Hematopoietic multipotent progenitor cell (in vitro differentiated cells): ENCODE data around the gene ANTXR1. TPM values are rescaled to one million over a fixed set of nuclear protein-coding genes. Genes with fewer than 3 reads are reported as not detected.
"Not testable (repeated sequence)": the region's sequence is repeated elsewhere in the genome, so short reads cannot be mapped to it uniquely, and the experiment has no call there.

Experiments
- DNase-seq, 3 donors: peaks; one replicate each; pipeline ENCODE4 v3.0.0-alpha.2; 2011 to 2015; ENCODE audit warnings: low read depth in 2 of 3, low spot score in 2 of 3
- total RNA-seq: library from RNA; depleted of rRNA; stranded (reverse); fragments of >200 nt; gene quantifications from one replicate; pipeline ENCODE4 v1.2.3, GENCODE V29; 2012

The ANTXR1 gene
- total RNA-seq, 1 donor = under 0.01 TPM

DNA sequence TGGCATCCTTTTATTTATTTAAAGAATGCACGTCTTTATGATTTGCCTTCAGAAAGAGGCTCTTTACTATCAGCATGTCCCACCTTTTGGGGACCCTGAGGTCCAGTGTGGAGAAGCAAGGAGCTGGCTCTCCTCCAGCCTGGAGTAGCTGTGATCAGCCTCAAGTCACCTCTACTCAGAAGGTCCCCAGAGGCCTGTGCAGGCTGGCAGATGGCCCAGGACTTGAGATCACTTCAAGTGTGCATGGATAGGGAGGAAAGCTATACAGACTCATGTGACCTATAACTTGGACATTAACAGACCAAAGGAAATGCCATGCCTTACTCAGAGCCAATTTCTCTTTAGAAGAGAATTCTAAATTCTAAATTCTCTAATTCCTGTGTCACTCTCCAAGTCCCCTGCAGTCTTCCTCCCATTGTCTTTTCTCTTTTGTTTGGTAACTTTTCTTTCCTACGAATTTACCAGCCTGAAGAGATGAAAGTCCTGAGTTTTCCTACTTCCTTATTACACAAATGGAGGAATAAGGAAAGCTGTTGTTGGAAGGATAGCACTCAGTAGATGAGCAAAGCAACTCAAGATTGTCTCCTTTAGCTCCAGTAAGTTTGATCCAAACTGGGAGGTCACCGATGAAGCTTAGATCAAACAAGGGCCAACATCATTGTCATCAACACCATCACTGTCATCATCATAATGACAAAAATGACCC is 210.1 kb downstream of the ANTXR1 start:
- no peak for DNase-seq

DNA sequence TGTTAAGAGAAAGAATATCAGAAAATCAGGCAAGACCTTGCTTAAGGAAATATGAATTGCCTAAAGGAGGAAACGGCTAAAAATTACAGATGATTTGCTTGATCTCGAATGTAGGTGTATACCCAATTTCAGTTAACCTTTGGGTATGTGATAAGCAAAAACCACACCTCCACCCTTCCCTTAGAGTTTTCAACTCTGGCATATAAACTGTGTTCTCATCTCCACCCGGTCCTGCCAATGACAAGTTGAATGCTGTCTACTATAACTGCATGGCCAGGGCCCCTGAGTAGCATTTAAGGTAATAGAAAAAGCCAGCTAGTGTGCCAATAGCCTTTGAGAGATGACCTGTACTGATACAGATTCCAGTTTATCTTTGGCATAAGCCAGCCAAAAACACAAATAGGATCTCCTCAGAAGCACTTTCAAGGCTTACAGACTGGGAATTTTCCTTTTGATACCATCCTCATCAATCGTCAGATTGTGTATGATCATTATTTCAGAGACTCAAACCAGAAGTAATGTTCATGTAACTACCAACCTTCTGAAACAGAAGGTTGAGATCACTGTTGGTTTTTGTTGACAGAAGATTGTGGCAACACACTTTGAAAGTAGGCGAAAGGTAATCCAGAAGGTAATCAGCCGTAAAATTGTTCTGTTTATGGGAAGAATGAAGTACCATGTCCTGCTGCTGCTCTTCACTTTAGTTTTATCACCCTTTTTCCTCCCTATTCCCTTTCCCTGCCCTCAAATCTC is 211.0 kb downstream of the ANTXR1 start:
- no peak for DNase-seq

DNA sequence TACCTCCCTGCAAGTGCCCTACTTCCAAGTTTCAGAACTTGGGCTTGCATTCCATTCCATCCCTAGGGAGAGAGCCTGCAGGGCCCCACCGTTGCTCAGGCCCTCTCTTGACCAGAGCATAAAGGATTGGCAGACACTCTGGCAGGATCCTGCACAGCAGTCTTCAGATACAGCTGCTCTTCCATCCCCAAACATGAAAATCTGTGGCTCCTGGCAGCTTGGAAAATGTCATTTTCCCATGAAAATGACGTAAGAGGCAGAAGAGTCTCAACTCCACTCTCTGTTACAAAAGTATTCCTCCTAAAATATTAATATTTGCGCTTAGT is 211.5 kb downstream of the ANTXR1 start:
- DNase-seq = no peak

DNA sequence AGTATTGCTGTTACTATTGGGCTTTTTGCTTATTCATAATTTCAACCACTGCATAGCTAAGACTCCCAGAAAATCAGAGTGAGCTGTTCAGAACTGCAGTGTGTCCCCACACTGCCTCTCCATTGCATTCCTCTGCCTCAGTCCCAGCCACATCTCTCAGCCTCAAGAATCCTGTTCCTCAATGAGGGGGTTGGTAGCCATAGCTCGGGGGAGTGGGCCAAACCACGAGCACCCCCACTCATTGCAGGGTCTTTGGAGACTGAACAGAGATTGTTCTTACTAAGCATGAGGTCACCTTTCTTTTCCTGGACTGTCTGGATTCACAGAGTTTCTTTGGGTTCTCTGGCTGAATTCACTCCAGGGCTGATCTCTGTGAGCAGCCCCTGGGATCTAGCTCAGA is 213.0 kb downstream of the ANTXR1 start:
- no peak for DNase-seq

DNA sequence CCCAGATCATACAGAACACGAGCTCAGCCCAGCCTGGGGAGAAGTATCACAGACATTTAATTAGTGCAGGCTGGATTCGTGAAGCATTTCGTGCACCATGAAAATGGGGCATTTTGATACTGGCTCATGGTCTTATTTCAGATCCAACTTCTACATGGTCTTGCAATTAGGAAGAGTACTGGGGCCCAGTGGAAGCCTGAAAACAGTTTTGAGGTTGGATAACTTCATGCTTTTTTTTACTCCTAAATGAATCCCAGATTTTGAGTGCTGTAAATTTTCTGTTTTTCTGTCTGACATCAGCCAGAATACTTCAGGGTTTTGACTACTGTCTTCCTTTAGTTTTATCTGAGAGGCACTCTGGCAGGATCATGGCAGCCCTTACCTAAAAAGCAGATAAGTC is 213.9 kb downstream of the ANTXR1 start:
- DNase-seq = no peak

DNA sequence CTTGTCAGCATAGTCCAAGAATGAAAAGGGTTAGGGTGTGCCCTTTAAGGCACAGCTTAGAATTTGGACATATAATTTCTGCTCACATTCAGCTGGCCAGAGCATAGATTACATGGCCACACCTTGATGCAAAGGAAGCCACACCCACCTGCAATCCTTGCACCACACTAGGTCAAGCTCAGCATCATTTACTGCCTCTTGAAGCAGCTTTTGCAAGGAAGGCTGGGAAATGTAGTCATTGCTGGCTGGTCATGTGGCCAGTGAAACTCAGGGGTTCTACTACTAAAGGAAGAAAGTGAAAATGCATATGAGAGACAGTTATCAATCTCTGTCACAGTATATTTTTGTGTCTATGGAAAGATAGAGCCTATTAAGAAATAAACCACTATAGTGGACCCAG is 214.7 kb downstream of the ANTXR1 start:
- DNase-seq = no peak

DNA sequence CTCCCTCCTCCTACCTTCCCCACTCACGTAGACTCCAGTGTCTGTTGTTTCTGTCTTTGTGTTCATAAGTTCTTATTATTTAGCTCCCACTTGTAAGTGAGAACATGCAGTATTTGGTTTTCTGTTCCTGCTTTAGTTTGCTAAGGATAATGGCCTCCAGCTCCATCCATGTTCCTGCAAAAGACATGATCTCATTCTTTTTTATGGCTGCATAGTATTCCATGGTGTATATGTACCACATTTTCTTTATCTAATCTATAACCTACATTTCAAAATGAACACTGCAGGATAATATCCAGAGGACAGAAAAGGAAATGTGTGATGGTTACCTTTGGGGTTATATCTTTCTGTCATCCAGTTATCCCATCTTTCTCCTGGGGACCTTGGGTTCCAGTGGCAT is 218.0 kb downstream of the ANTXR1 start:
- DNase-seq = not testable (repeated sequence)

DNA sequence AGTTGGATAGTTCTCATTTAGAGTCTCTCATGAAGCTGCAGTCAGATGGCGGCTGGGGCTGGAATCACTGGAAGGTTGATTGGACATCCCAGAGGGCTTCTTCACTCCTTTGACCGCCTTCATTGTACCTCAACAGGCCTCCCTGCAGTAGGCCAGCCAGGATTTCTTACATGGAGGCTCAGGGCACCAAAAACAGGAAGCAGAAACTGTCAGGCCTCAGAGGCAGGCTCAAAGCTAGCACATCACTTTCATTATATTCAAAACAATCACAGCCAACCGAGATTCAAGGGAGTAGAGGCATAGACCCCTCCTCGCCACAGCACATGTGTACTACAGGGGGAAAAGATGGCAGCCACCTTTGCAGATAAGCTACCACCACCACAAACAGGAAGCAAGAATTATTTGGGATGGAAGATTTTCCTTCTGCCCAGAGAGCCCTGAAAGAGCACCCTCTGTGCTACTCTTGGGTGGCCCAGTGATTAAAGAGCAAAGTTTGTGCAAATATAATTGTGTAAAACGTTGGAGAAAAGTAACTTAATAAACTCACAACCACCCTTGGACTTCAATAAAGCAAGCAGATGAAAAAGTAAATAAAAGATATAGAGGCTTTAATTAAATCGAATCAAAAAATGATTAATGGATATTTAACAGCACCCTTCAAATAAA is 218.8 kb downstream of the ANTXR1 start:
- no peak for DNase-seq

DNA sequence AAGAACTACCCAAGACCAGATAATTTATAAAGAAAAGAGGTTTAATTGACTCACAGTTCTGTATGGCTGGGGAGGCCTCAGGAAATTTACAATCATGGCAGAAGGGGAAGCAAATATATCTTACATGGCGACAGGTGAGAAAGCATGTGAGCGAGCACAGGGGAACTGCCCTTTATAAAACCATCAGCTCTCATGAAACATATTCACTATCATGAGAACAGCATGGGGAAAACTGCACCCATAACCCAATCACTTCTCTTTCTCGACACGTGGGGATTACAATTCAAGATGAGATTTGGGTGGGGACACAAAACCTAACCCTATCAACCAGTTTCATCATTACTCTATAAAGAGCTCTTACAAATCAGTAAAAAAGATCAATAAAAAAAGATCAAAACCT is 222.9 kb downstream of the ANTXR1 start:
- DNase-seq = not testable (repeated sequence)

DNA sequence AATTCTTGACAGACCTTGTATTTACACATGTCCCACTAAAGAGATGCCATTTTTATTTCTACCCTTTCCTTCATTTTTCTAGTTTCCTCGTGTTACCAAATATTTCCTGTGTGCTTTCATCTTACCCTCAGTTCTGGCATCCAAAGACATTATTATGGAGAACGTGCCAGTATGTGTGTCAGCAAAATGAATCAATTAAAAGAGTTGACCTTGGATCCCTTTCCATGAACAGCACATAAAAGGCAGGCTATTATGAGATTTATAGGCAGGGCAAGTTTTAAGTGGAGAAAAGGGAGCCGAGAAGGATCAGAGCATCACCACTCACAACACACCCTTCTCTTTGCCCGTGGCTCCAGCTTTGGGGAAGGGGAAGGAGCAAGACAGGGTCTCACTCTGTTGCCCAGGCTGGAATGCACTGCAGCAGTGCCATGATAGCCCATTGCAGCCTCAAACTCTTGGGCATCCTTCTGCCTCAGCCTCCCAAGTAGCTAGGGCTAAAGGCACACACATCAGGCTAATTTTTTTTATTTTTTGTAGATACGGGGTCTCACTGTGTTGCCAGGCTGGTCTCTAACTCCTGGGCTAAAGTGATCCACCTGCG is 224.2 kb downstream of the ANTXR1 start:
- no peak for DNase-seq

DNA sequence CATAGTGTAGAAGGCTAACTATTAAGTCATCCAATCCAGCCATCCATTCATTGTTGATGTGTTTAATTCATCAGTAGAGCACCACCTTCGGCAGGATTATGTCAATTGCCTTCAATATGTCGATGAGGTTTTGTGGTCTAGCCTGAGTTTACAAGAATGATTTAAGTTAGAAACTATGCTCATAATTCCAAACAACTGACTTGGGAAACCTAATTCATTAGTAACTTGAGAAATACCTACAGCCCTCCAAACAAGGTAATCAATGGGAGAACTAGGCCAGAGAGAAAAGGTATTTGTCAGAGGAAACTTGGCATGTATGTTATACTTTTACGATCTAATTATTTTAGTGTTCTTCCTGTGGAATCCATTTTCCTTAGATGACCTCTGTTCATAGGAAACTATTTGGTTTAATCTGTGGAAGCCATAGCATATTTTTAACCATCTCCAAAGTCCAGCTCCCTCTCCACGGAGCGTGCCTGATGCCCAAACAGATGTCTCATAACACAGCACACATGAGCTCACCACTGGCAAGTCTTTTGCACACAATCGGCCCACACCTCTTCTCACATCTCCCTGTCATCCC is 225.6 kb downstream of the ANTXR1 start:
- no peak for DNase-seq

DNA sequence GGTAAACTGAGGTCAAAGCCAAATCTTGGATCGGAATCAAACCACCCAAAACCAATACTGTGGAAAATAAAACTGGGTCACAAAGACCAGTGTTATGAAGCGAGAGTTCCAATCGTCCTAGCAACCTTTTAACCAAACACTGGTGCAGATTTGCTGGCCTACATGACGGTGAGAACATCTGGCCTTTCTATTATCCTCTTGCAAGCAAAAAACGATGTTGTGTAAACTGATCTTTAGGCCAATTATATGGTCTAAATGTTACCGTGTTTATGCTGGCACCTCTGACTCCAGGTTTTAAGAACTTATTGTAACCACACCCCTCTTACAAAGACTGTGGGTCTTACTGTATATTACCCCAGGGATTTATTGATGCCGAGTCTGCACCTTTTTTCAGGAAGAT is 228.1 kb downstream of the ANTXR1 start:
- DNase-seq = no peak

DNA sequence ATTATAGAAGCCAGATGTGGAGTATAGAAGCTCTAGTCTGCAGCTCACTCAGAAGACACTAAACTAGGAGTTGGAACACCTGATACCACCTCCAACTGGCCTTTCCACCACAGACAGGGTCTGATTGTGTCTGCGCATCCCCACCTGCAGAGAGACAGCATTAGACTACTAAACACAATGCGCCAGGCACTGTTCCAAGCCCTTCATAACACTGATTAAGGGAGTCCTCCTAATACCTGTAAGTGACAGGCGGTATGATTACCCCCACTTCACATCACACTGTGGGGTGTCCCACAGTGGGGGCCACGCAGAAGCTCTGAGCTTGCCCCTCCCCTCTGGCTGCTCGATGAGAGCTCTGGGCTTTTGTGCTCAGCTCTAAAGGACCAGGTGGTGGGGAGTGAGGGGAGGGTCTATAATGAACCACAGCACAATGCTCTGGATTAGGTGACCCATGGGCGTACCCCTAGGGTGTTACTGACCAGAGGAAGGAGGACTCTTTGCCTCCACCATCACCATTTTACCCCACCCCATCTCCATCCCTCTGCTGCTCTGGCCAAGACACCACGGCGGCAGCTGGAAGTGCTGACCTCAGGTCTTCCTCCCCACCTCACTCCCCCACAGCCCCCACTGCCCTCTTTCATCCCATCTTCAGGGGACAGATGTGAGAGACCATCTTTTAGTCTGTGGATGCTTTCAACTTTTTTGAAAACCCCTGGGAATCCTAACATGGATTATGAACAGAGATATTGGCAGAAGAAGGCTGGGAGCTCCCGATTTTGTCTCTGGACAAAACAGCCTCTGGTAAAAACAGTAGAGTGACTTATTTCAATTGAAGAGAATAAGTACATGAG is 228.9 kb downstream of the ANTXR1 start:
- DNase-seq = no peak

DNA sequence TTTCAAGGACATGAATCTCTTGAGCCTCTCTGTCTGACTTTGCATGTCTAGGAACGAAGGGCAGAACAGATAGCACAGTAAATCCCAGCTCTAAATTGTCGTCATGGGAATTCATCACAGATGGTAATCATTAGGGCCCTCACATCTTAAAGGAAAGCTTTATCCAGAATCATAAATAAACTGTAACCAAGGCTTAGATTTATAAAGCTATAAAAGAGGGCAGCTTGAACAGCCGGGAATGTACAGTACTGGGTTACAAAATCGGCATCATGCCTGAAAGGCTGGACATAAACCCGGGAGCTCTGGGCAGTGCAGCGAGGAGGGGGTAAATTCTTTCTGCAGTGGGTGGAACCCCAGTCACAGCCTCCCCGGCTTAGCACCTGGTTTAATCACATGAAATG is 229.7 kb downstream of the ANTXR1 start:
- DNase-seq = no peak

DNA sequence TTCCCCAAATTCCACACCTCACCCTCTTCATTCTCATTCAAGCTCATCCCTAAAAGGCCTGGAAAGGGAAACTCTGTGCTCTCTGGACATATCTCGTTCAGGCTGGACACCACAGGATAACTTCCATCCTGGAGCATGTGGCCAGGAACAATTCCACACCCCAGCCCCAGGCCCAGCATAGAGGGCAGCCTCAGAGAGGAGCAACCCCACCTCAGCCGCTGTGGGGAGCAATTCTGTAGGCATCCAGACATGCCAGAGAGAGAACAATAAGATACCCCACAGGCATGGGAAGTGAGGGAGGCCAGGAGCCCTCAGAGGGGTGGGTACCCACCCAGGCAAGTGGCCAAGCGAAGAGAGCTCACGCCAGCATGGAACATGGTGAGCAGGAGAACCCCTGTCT is 230.7 kb downstream of the ANTXR1 start:
- DNase-seq = no peak

DNA sequence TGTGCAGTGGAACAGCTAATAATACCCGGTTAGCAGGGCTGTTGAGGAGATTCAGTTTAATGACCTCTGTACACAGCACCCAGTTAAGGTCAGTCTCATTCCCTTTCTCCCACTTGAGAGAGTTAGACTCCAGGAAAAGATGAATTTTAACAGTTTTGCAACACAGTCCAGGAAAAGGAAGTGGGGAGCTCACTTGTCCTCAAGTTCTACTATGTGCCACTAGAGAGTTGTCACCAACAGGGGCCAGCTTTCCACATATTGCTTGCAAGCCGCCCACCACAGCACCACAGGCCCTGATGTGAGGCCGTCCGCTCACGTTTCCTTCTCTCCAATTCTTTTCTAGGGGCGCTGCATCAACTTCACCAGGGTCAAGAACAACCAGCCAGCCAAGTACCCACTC is 231.9 kb downstream of the ANTXR1 start:
- no peak for DNase-seq

DNA sequence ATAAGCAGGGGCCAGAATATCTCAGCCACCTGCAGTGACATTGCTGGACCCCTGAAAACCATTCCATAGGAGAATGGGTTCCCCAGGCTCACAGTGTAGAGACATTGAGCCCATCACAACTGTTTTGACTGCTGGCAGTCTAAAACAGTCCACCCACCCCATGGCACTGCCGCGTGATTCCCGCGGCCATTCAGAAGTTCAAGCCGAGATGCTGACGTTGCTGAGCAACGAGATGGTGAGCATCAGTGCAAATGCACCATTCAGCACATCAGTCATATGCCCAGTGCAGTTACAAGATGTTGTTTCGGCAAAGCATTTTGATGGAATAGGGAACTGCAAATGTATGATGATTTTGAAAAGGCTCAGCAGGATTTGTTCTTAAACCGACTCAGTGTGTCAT is 234.6 kb downstream of the ANTXR1 start:
- no peak for DNase-seq

DNA sequence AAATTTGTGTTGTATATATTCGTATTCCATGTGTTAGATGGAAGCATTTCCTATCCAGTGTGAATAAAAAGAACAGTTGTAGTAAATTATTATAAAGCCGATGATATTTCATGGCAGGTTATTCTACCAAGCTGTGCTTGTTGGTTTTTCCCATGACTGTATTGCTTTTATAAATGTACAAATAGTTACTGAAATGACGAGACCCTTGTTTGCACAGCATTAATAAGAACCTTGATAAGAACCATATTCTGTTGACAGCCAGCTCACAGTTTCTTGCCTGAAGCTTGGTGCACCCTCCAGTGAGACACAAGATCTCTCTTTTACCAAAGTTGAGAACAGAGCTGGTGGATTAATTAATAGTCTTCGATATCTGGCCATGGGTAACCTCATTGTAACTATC is 235.3 kb downstream of the ANTXR1 start:
- DNase-seq = no peak

DNA sequence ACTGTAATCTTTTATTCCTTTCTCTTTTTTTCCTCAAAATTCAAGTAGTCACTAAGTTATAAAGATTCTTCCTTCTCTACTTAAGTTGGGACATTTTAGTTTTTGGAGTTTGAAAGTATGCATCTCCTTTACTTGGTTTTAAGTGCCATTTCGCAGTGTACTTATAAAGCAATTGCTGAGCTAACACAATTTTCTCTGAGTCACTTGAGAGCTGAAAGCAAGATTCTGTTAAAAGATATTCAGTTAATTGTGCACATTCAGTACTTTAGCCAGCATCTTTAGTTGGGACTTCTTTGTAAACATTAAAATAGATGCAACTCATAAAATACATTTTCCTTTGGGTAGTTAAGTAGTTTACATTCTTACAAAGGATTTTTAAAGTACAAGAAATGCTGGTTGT is 238.0 kb downstream of the ANTXR1 start:
- no peak for DNase-seq

DNA sequence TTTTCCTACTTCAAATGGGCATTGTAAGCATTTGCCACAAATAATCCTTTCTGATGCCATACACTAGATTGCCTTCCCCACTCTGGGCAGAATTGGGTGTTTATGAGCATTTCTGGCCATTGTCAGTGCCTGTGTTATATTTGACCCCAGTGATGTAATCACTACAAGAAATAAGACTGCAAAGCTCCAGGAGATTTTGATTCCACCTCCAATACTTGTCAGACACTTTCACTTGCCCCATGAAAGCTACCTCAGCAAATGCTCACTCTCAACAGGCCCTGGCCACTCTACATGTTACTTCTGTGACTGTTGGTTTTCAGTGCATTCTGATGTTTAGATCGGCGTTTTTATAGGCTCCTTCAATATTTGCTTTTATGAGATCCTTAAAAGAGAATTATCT is 239.0 kb downstream of the ANTXR1 start:
- no peak for DNase-seq
